ENCODE measurements around the gene BORCS6.

GRCh38 chr17:8212312-8213180, 22.6 kb upstream of the BORCS6 start:
- TF ChIP-seq, protein P1, sequence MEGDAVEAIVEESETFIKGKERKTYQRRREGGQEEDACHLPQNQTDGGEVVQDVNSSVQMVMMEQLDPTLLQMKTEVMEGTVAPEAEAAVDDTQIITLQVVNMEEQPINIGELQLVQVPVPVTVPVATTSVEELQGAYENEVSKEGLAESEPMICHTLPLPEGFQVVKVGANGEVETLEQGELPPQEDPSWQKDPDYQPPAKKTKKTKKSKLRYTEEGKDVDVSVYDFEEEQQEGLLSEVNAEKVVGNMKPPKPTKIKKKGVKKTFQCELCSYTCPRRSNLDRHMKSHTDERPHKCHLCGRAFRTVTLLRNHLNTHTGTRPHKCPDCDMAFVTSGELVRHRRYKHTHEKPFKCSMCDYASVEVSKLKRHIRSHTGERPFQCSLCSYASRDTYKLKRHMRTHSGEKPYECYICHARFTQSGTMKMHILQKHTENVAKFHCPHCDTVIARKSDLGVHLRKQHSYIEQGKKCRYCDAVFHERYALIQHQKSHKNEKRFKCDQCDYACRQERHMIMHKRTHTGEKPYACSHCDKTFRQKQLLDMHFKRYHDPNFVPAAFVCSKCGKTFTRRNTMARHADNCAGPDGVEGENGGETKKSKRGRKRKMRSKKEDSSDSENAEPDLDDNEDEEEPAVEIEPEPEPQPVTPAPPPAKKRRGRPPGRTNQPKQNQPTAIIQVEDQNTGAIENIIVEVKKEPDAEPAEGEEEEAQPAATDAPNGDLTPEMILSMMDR (IDR thresholded peaks at IDR 0.05): no peak
- TF ChIP-seq EZH2 (IDR thresholded peaks at IDR 0.05; ENCODE audit: borderline replicate concordance, insufficient read depth, low read depth, low read length, poor library complexity, severe bottlenecking): no peak
